Activated CD4-positive, alpha-beta T cell treated with anti-CD3 and anti-CD28 coated beads, Interleukin-2, amount 10 ng/mL, durations not matched to agents 7 days and 5 days (primary cell): ENCODE measurements around the gene KRTAP10-11. TPM values are rescaled to one million over a fixed set of nuclear protein-coding genes. Genes with fewer than 3 reads are reported as not detected.
"Not testable (repeated sequence)": the region's sequence is repeated elsewhere in the genome, so short reads cannot be mapped to it uniquely, and the experiment has no call there.

Experiments used
- CTCF ChIA-PET: fragments of 350-600 bp; sonication (Branson Sonifier 250); formaldehyde crosslinking; loops from one replicate; lab custom pipeline; 2021; ENCODE audit warnings: antibody characterized with exemption; lab: Charles Lee
- POLR2A ChIA-PET: fragments of 350-600 bp; sonication (Branson Sonifier 250); formaldehyde crosslinking; loops from one replicate; lab custom pipeline; 2021; ENCODE audit warnings: antibody characterized with exemption; lab: Charles Lee
- DNase-seq: peaks from one replicate; pipeline ENCODE4 v3.0.0-alpha.2; 2020
- H3K27ac Mint-ChIP-seq: one replicate; pipeline ENCODE4 v1.8.0; 2021; ENCODE audit warnings: mild to moderate bottlenecking, moderate library complexity, mixed read lengths
- H3K27me3 Mint-ChIP-seq: one replicate; pipeline ENCODE4 v1.8.0; 2021; ENCODE audit warnings: mixed read lengths
- H3K36me3 Mint-ChIP-seq: one replicate; pipeline ENCODE4 v1.8.0; 2021; ENCODE audit warnings: low read depth, mixed read lengths
- H3K4me1 Mint-ChIP-seq: one replicate; pipeline ENCODE4 v1.8.0; 2021; ENCODE audit warnings: mixed read lengths
- H3K4me3 Mint-ChIP-seq: one replicate; pipeline ENCODE4 v1.8.0; 2021; ENCODE audit warnings: mild to moderate bottlenecking, moderate library complexity, mixed read lengths
- H3K9me3 Mint-ChIP-seq: one replicate; pipeline ENCODE4 v1.8.0; 2021; ENCODE audit warnings: mixed read lengths
- total RNA-seq, 2 experiments: library from RNA; stranded (reverse); gene quantifications; one replicate each; pipeline ENCODE4 v1.2.3, GENCODE V29; 2021

KRTAP10-11 gene
- total RNA-seq, 2 experiments from 2014 or later, result not detected

DNA sequence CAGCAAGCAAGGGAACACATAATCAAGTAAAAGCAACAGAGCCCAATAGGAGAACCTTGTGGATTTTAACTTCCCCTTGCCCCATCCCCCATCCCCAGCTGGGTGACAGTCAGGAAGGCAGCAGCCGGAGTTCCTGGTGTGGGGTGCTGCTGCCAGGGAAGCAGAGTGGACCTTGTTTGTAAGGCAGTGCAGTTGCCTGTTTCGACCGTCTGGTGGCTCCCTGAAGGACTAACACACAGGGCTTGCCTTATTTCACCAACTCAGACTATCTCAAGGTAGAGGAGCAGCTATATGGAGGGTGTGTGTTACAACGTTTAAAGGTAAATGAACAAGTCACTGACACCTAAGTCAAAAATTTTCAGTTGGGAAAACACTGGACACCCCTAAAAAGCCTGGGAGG, 27.7 kb upstream of the KRTAP10-11 start:
- Mint-ChIP-seq H3K36me3 (peaks cover 32% of the 10 kb centered on the region), H3K27me3 (peaks cover 2% of the 10 kb centered on the region), H3K4me3 (peak overlapping the region; percentile 37), H3K27ac (peak overlapping the region; percentile 93), H3K9me3 (peaks cover 47% of the 10 kb centered on the region), H3K4me1 (peaks cover 30% of the 10 kb centered on the region)
- DNase-seq, result no peak
- ChIA-PET CTCF (interaction anchor here (1.1 to 1.2 kb wide), 2 partner anchors 37 to 58 kb away, joined by 3 to 4 read pairs; no protein-coding TSS in a partner anchor), POLR2A (no interaction called here)

DNA sequence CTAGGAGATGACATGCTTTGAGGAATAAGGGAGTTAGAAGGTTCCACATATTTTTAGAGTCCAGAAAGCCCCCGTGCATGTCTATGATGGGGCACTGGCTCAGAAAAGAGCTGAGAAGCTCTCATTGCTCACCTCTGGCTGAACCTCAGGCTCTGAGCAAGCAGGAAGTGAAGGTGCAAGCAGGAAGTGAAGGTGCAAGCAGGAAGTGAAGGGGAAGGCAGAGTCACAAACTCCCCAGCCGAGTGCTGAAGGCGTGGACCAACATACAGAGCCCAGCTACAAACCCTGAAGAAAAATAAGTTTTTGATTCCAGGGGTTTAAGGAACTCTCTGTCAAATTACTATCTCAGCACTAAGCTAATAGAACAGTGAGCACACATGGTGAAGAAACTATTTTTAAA, 27.3 kb upstream of the KRTAP10-11 start:
- Mint-ChIP-seq H3K9me3 (peaks cover 51% of the 10 kb centered on the region), H3K36me3 (peaks cover 35% of the 10 kb centered on the region), H3K27me3 (peaks cover 6% of the 10 kb centered on the region), H3K27ac (peak overlapping the region; percentile 93), H3K4me3 (peak overlapping the region; percentile 37), H3K4me1 (peaks cover 30% of the 10 kb centered on the region)
- DNase-seq, result peak; percentile 72
- CTCF ChIA-PET, result interaction anchor here (0.5 to 1.2 kb wide), 3 partner anchors 24 to 57 kb away, joined by 3 to 4 read pairs (median 3); no protein-coding TSS in a partner anchor
- POLR2A ChIA-PET, result no interaction called here

DNA sequence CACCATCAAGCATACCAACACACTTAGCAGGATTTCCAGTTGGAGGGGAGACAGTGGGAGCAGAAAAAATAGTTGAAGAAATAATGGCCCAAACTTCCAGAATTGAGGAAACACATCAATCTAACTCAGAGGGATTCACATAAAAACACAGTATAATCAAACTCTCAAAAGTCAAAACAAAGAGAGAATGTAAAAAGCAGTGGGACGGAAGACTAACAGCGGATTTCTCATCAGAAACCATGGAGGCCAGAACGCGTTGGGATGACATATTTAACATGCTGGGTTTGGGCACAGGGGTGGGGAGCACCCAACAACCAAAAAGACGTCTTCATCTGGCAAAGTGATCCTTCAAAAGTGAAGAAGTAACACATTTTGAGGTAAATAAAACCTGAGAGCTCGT, 26.3 kb upstream of the KRTAP10-11 start:
- ChIA-PET CTCF (interaction anchor here (1.2 kb wide), 1 partner anchor 56 kb away, joined by 3 read pairs; no protein-coding TSS in a partner anchor), POLR2A (no interaction called here)
- Mint-ChIP-seq H3K36me3 (peaks cover 41% of the 10 kb centered on the region), H3K9me3 (peaks cover 61% of the 10 kb centered on the region), H3K27me3 (peaks cover 11% of the 10 kb centered on the region), H3K27ac (no peak overlapping the region), H3K4me3 (no peak overlapping the region), H3K4me1 (peaks cover 30% of the 10 kb centered on the region)
- DNase-seq, result no peak

DNA sequence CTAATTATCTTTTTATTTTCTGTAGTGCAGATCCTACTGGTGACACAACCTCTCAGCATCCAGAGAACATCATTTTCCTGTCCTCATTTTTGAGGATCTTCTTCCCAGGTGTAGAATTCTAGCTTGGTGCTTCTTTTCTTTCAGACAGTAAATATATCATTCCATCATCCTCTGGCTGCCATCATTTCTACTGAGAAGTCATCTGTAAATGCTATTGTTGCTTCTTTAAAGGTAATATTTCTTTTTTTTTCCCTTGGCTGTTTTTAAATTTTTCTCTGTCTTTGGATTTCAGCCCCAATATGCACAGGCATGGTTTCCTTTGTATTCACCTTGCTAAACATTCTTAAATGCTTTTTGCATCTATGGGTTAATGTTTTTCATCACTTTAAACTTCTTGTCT, 22.6 kb upstream of the KRTAP10-11 start:
- Mint-ChIP-seq H3K9me3 (peaks cover 55% of the 10 kb centered on the region), H3K4me3 (no peak overlapping the region), H3K27me3 (peaks cover 11% of the 10 kb centered on the region), H3K4me1 (peaks cover 16% of the 10 kb centered on the region), H3K36me3 (peaks cover 35% of the 10 kb centered on the region), H3K27ac (no peak overlapping the region)
- no peak for DNase-seq
- CTCF ChIA-PET, result no interaction called here
- POLR2A ChIA-PET, result no interaction called here

DNA sequence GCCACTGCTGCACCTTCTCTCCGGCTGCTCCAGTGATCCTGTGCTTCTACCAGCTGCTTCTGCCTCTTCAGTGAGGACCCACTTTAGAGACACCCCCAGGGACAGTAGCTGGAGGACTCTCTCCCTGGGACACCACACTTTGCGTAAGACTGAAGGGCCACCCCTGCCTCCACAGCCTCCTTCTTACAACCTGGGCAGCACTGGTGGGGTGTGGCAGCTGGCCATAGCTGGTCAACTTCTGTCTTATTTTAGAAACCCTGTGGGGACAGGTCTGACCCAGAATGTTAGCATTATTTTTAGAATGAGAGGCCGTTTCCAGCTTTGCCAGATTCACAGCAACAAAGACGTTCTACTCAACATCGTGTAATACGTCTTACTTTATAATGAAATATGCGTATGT, 20.5 kb upstream of the KRTAP10-11 start:
- Mint-ChIP-seq H3K4me3 (no peak overlapping the region), H3K4me1 (peaks cover 12% of the 10 kb centered on the region), H3K36me3 (peaks cover 24% of the 10 kb centered on the region), H3K9me3 (peaks cover 47% of the 10 kb centered on the region), H3K27me3 (peaks cover 11% of the 10 kb centered on the region), H3K27ac (no peak overlapping the region)
- POLR2A ChIA-PET, result no interaction called here
- DNase-seq, result no peak
- CTCF ChIA-PET, result interaction anchor here (1.0 to 1.3 kb wide), 2 partner anchors 28 to 32 kb away, joined by 3 read pairs; partner anchors contain the start of gene KRTAP12-3

DNA sequence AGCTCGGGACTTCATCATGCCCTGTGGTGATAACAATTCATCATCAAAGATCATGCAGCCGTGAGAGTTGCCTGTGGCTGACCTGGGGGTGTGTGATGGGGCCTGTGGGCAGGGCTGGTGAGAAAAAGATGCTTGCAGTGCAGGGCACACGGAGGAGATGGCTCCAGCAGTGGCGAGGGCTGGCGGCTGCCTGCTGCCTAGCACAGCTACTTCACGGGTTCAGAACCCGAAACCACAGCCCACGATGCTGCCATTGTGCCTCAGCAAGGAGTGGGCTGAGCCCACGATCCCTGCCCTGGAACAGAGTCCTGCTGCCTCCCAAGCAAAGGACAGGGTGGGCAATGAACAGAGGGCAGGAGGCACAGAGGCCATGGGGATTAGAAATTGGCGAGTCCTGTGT, 20.0 kb upstream of the KRTAP10-11 start:
- Mint-ChIP-seq H3K9me3 (peaks cover 49% of the 10 kb centered on the region), H3K4me3 (no peak overlapping the region), H3K27ac (no peak overlapping the region), H3K4me1 (peaks cover 12% of the 10 kb centered on the region), H3K36me3 (peaks cover 26% of the 10 kb centered on the region), H3K27me3 (peaks cover 11% of the 10 kb centered on the region)
- ChIA-PET POLR2A (no interaction called here), CTCF (interaction anchor here (1.0 to 1.5 kb wide), 3 partner anchors 17 to 31 kb away, joined by 3 read pairs; partner anchors contain the start of gene KRTAP12-3)
- DNase-seq, result no peak

DNA sequence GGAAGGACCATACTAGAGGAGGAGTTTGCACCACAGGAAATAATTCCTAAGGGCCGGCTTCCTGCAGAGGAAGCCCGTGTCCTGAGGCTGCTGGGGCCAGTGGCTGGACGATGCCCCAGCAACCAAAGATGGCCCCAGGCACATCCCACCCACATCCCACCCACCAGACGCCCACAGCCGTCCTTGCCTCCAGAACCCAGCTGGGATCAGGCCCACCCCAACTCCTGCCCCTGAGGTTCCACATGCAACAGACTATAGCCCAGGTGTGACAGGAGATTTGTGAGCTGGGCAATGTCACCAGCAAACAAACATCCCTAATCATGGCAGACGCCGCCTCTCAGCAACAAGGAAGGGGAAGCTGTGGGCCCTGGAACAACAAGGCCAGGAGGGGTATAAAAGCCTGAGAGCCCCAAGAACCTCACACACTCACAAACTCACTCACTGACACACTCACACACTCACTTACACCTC, 19.5 kb upstream of the KRTAP10-11 start, which contains the start of gene KRTAP10-9:
TSS of gene KRTAP10-9 (plus strand) at position 421 of the 471 bp plus-strand sequence. CDS start 79 bp downstream, outside the sequence.
- CTCF ChIA-PET, result interaction anchor here (1.2 to 1.5 kb wide), 2 partner anchors 18 to 87 kb away, joined by 3 read pairs; no protein-coding TSS in a partner anchor

DNA sequence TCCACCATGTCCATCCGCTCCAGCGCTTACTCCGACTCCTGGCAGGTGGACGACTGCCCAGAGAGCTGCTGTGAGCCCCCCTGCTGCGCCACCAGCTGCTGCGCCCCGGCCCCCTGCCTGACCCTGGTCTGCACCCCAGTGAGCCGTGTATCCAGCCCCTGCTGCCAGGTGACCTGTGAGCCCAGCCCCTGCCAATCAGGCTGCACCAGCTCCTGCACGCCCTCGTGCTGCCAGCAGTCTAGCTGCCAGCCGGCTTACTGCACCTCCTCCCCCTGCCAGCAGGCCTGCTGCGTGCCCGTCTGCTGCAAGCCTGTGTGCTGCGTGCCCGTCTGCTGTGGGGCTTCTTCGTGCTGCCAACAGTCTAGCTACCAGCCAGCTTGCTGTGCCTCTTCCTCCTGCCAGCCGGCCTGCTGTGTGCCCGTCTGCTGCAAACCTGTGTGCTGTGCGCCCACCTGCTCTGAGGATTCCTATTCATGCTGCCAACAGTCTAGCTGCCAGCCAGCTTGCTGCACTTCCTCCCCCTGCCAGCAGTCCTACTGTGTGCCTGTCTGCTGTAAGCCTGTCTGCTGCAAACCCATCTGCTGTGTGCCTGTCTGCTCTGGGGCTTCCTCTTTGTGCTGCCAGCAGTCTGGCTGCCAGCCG, 18.9 kb upstream of the KRTAP10-11 start:
- H3K4me3 Mint-ChIP-seq, result not testable (repeated sequence)
- H3K9me3 Mint-ChIP-seq, result peaks cover 53% of the 10 kb centered on the region

More for the DNA sequence above, 19.5 kb upstream of the KRTAP10-11 start, which contains the start of gene KRTAP10-9:
- H3K27me3 Mint-ChIP-seq, result peaks cover 12% of the 10 kb centered on the region
- H3K4me1 Mint-ChIP-seq, result peaks cover 12% of the 10 kb centered on the region
- no peak within 1 kb of the TSS for H3K4me3 Mint-ChIP-seq
- H3K36me3 Mint-ChIP-seq, result peaks cover 25% of the 10 kb centered on the region
- DNase-seq, result no peak
- peaks cover 51% of the 10 kb centered on the region for H3K9me3 Mint-ChIP-seq
- POLR2A ChIA-PET, result no interaction called here
- no peak within 1 kb of the TSS for H3K27ac Mint-ChIP-seq

DNA sequence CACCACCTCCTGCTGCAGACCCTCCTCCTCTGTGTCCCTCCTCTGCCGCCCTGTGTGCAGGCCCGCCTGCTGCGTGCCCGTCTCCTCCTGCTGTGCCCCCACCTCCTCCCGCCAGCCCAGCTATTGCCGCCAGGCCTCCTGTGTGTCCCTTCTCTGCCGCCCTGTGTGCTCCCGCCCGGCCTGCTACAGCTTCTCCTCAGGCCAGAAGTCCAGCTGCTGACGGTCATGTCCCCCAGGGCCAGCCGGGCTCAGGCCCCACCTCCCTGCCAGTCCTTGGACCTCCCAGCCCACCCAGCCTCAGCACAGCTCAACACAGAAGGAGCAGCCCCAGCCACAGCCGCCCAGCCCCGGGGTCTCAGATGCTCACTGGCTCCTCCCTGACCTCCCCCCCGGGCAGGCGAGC, 18.4 kb upstream of the KRTAP10-11 start:
- POLR2A ChIA-PET, DNase-seq, H3K4me3 Mint-ChIP-seq, H3K27ac Mint-ChIP-seq: not testable (repeated sequence)
- CTCF ChIA-PET, result interaction anchor here (1.2 to 1.6 kb wide), 3 partner anchors 19 to 86 kb away, joined by 3 read pairs; partner anchors contain the start of gene KRTAP12-4
- H3K36me3 Mint-ChIP-seq, result peaks cover 24% of the 10 kb centered on the region
- H3K27me3 Mint-ChIP-seq, result peaks cover 13% of the 10 kb centered on the region
- H3K4me1 Mint-ChIP-seq, result peaks cover 12% of the 10 kb centered on the region
- peaks cover 48% of the 10 kb centered on the region for H3K9me3 Mint-ChIP-seq

More for the DNA sequence above, 18.9 kb upstream of the KRTAP10-11 start:
- DNase-seq, POLR2A ChIA-PET, H3K27ac Mint-ChIP-seq: not testable (repeated sequence)
- H3K4me1 Mint-ChIP-seq, result peaks cover 12% of the 10 kb centered on the region
- peaks cover 13% of the 10 kb centered on the region for H3K27me3 Mint-ChIP-seq
- peaks cover 24% of the 10 kb centered on the region for H3K36me3 Mint-ChIP-seq
- CTCF ChIA-PET, result interaction anchor here (1.2 to 1.5 kb wide), 2 partner anchors 18 to 86 kb away, joined by 3 read pairs; no protein-coding TSS in a partner anchor

DNA sequence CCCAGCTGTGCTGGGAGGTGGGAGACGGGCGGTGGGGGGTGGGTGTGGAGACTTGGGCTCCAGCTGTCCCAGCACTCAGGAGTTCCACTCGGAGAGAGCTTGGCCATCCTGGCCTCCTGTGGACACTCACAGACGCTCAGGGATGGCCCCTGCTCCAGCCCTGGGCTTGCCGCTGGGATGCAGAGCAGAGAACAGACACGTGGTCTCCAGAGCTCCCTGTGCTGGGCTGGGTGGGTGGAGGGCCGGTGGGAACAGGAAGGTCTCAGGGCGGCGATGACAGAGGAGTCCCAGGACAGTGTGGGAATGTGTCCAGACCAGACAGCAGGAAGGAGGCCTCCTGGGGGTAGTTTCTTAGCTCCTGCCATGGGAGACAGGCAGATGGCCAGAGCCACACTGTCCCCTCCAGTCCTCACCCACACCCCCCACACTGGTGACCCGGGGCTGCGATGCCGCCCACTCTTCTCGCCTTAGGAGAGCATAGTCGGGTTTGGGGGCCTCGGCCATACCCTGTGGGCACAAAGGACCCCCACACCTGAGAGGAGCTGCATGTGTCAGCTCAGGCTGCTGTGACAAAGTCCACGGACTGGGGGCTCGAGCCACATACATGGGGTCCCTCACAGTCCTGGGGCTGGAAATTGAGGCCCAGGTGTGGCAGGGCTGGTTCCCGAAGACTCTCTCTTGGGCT, 17.4 kb upstream of the KRTAP10-11 start:
- peaks cover 13% of the 10 kb centered on the region for H3K27me3 Mint-ChIP-seq
- no peak overlapping the region for H3K27ac Mint-ChIP-seq
- H3K4me1 Mint-ChIP-seq, result peaks cover 12% of the 10 kb centered on the region
- POLR2A ChIA-PET, result no interaction called here
- DNase-seq, result no peak
- H3K4me3 Mint-ChIP-seq, result no peak overlapping the region
- peaks cover 43% of the 10 kb centered on the region for H3K9me3 Mint-ChIP-seq
- CTCF ChIA-PET, result interaction anchor here (1.6 kb wide), 1 partner anchor 26 kb away, joined by 3 read pairs; the partner anchor contains the start of gene KRTAP12-4
- H3K36me3 Mint-ChIP-seq, result peaks cover 19% of the 10 kb centered on the region

DNA sequence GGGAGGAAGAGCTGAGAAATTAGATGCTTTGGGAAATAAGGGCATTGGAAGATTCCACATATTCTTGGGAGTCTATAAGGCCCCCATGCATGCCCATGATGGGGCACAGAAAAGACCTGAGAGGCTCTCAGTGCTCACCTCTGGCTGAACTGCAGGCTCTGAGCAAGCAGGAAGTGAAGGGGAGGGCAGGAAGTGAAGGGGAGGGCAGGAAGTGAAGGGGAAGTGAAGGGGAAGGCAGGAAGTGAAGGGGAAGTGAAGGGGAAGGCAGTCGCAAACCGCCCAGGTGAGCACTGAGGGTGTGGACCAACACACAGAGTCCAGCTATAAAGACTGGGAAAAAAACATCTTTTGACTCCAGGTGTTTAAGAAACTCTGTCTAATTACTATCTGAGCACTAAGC, 15.8 kb upstream of the KRTAP10-11 start:
- H3K4me1 Mint-ChIP-seq, result peaks cover 12% of the 10 kb centered on the region

DNA sequence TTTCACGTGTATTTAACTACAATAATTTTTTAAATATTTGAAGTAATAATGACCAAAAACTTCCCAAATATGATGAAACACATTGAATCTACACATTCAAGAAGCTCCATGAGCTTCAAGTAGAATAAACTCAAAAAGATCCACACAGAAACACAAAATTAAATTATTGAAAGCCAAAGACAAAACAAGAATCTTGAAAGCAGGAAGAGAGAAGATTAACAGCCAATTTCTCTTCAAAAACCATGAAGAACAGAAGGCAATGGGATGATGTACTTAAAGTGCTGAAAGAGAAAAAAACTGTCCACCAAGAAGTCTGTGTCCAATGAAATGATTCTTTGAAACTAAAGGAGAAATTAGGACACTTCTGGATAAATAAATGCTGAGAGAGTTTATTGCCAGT, 14.1 kb upstream of the KRTAP10-11 start:
- peaks cover 13% of the 10 kb centered on the region for H3K36me3 Mint-ChIP-seq
- ChIA-PET CTCF (no interaction called here), POLR2A (no interaction called here)
- H3K27ac Mint-ChIP-seq, result no peak overlapping the region
- H3K9me3 Mint-ChIP-seq, result peaks cover 34% of the 10 kb centered on the region
- DNase-seq, result no peak
- H3K27me3 Mint-ChIP-seq, result peaks cover 15% of the 10 kb centered on the region
- peaks cover 12% of the 10 kb centered on the region for H3K4me1 Mint-ChIP-seq
- no peak overlapping the region for H3K4me3 Mint-ChIP-seq

More for the DNA sequence above, 15.8 kb upstream of the KRTAP10-11 start:
- DNase-seq, result no peak
- Mint-ChIP-seq H3K27ac (no peak overlapping the region), H3K9me3 (peaks cover 34% of the 10 kb centered on the region), H3K4me3 (no peak overlapping the region), H3K36me3 (peaks cover 13% of the 10 kb centered on the region), H3K27me3 (peaks cover 15% of the 10 kb centered on the region)
- ChIA-PET CTCF (no interaction called here), POLR2A (no interaction called here)
